DOHH2 (cell line): ENCODE measurements around the gene NEDD4L.

Source experiments
- H3F3A ChIP-seq: fragments of 200-600 bp; sonication (generic), shearing (Covaris generic); 2 replicates; pipeline ENCODE4 v1.6.0; 2016; ENCODE audit warnings: antibody characterized with exemption, mild to moderate bottlenecking; ENCODE audit not compliant: control insufficient read depth, insufficient read depth
- H3K27ac ChIP-seq: fragments of 200-600 bp; sonication (generic); 2 replicates; pipeline ENCODE4 v1.5.1; 2014; ENCODE audit warnings: low read depth, mild to moderate bottlenecking, low read length, moderate library complexity
- H3K27me3 ChIP-seq: fragments of 200-600 bp; sonication (generic); 2 replicates; pipeline ENCODE4 v1.6.1; 2014; ENCODE audit warnings: mild to moderate bottlenecking, low read length, mixed read lengths; ENCODE audit not compliant: control insufficient read depth
- H3K36me3 ChIP-seq: fragments of 200-600 bp; sonication (generic); 2 replicates; pipeline ENCODE4 v1.6.1; 2014; ENCODE audit warnings: mild to moderate bottlenecking, low read length, moderate library complexity, mixed read lengths; ENCODE audit not compliant: control insufficient read depth
- H3K4me1 ChIP-seq: fragments of 200-600 bp; sonication (generic); 2 replicates; pipeline ENCODE4 v1.6.1; 2014; ENCODE audit warnings: mild to moderate bottlenecking, low read length, mixed read lengths; ENCODE audit not compliant: control insufficient read depth
- H3K4me2 ChIP-seq: fragments of 200-600 bp; sonication (generic); 2 replicates; pipeline ENCODE4 v1.6.0; 2014; ENCODE audit warnings: mild to moderate bottlenecking, low read length, moderate library complexity
- H3K4me3 ChIP-seq: fragments of 200-600 bp; sonication (generic); 2 replicates; pipeline ENCODE4 v1.5.1; 2014; ENCODE audit warnings: mild to moderate bottlenecking, low read length, mixed read lengths
- H3K79me2 ChIP-seq: fragments of 200-600 bp; sonication (generic); 2 replicates; pipeline ENCODE4 v1.6.1; 2014; ENCODE audit warnings: mild to moderate bottlenecking, low read length, mixed read lengths; ENCODE audit not compliant: control insufficient read depth
- H3K9me2 ChIP-seq: fragments of 200-600 bp; sonication (generic); replicated peaks from 2 replicates; pipeline ENCODE4 v1.6.1; 2014; ENCODE audit warnings: mild to moderate bottlenecking, low read length, mixed read lengths; ENCODE audit not compliant: control insufficient read depth
- H3K9me3 ChIP-seq: fragments of 200-600 bp; sonication (generic); 2 replicates; pipeline ENCODE4 v1.6.1; 2014; ENCODE audit warnings: antibody characterized with exemption, low read length, mixed read lengths; ENCODE audit not compliant: control insufficient read depth, insufficient read depth
- H4K20me1 ChIP-seq: fragments of 200-600 bp; sonication (generic); 2 replicates; pipeline ENCODE4 v1.6.0; 2014; ENCODE audit warnings: low read depth, mild to moderate bottlenecking, antibody characterized with exemption, low read length, moderate library complexity; ENCODE audit not compliant: control insufficient read depth, insufficient read depth
- CTCF ChIP-seq: fragments of 200-600 bp; sonication (generic); IDR thresholded peaks from one replicate; pipeline ENCODE4 v1.5.1; 2014; ENCODE audit warnings: antibody characterized with exemption, mild to moderate bottlenecking, low read depth, low read length; ENCODE audit not compliant: poor library complexity, severe bottlenecking
- EZH2phosphoT487 ChIP-seq: fragments of 200-600 bp; sonication (generic); IDR thresholded peaks from 2 replicates; pipeline ENCODE4 v1.6.1; 2017; ENCODE audit warnings: borderline replicate concordance, mild to moderate bottlenecking, antibody characterized with exemption, low read length, moderate library complexity, mixed read lengths

Gene NEDD4L

GRCh38 chr18:58124475-58124874, 80.4 kb downstream of the NEDD4L start:
- H4K20me1 ChIP-seq, result no peaks in the 10 kb centered on the region
- no peak overlapping the region for H3K4me3 ChIP-seq
- H3K9me2 ChIP-seq, result no peaks in the 10 kb centered on the region
- peaks cover 66% of the 10 kb centered on the region for H3K79me2 ChIP-seq
- H3K27ac ChIP-seq, result no peak overlapping the region
- H3K36me3 ChIP-seq, result no peaks in the 10 kb centered on the region
- H3K4me1 ChIP-seq, result no peaks in the 10 kb centered on the region
- no peak overlapping the region for H3K4me2 ChIP-seq
- no peaks in the 10 kb centered on the region for H3K27me3 ChIP-seq
- TF ChIP-seq CTCF (no peak), EZH2phosphoT487 (no peak)
- 0 out of 2 replicates have a peak, but pooled peaks cover 3% of the 10 kb centered on the region for H3F3A ChIP-seq
- no peaks in the 10 kb centered on the region for H3K9me3 ChIP-seq

- Histone ChIP-seq H3K36me3 (no peaks in the 10 kb centered on the region), H3K4me1 (no peaks in the 10 kb centered on the region), H4K20me1 (no peaks in the 10 kb centered on the region), H3K9me2 (no peaks in the 10 kb centered on the region), H3K9me3 (no peaks in the 10 kb centered on the region), H3K27me3 (no peaks in the 10 kb centered on the region), H3K27ac (no peak overlapping the region), H3K79me2 (peaks cover 71% of the 10 kb centered on the region), H3K4me2 (no peak overlapping the region), H3F3A (0 out of 2 replicates have a peak, but pooled peaks cover 3% of the 10 kb centered on the region), H3K4me3 (no peak overlapping the region)
- TF ChIP-seq EZH2phosphoT487 (no peak), CTCF (no peak)
These were observed 81.2 kb downstream of the NEDD4L start for GRCh38 chr18:58125183-58125582.

- Histone ChIP-seq H3K79me2 (peaks cover 71% of the 10 kb centered on the region), H3K9me2 (no peaks in the 10 kb centered on the region), H3K36me3 (no peaks in the 10 kb centered on the region), H4K20me1 (no peaks in the 10 kb centered on the region), H3K4me1 (no peaks in the 10 kb centered on the region), H3K27ac (no peak overlapping the region), H3K4me2 (no peak overlapping the region), H3K27me3 (no peaks in the 10 kb centered on the region), H3K9me3 (no peaks in the 10 kb centered on the region), H3K4me3 (no peak overlapping the region), H3F3A (0 out of 2 replicates have a peak, but pooled peaks cover 2% of the 10 kb centered on the region)
- TF ChIP-seq CTCF (no peak), EZH2phosphoT487 (no peak)
These were observed 81.7 kb downstream of the NEDD4L start for GRCh38 chr18:58125756-58126155.
